ENCODE data around the gene TTC6.

TTC6 gene

GRCh38 chr14:37585971-37586796 is 9.2 kb upstream of the TTC6 start:
- no peak for DNase-seq

- no peak for DNase-seq
These were observed 8.7 kb upstream of the TTC6 start for GRCh38 chr14:37586797-37587130.

DNA sequence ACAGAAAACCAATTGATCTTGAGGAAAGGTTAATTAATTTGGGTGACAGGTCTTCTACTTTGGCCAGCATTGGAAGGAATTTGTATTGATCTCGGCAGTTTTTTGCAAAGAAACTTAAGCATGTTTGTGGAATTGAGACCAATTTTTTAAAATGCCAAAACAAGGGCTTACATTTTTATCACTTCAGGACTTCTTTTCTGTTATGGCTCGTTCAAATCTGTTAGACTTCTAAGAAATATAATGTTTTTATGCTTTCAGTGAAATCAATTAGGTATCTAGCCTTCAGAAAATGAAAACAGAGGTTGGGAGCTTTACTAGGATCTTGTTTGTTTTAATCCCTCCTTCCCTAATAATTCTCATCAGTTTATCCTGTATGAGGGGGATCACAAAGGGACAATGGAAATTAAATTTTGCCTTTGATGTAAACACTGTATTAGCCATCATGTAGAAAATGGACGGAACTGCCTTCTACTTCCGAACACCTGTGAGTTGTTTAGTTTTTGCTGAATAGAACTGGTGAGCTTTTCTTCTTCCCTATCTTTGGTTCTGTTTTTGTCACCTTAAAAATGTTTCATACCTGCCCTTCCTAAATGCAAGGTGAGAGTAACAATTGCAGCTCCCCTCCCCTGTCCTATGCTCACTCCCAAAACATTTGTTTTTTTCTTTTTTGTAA is 8.2 kb upstream of the TTC6 start:
- peak; percentile 24 for DNase-seq

- no peak for DNase-seq
These were observed 7.4 kb upstream of the TTC6 start for GRCh38 chr14:37587881-37588666.

- DNase-seq: peak; percentile 76
These were observed 6.8 kb upstream of the TTC6 start for GRCh38 chr14:37588667-37588955.

GRCh38 chr14:37588956-37589714 is 6.3 kb upstream of the TTC6 start:
- peak; percentile 76 for DNase-seq

DNA sequence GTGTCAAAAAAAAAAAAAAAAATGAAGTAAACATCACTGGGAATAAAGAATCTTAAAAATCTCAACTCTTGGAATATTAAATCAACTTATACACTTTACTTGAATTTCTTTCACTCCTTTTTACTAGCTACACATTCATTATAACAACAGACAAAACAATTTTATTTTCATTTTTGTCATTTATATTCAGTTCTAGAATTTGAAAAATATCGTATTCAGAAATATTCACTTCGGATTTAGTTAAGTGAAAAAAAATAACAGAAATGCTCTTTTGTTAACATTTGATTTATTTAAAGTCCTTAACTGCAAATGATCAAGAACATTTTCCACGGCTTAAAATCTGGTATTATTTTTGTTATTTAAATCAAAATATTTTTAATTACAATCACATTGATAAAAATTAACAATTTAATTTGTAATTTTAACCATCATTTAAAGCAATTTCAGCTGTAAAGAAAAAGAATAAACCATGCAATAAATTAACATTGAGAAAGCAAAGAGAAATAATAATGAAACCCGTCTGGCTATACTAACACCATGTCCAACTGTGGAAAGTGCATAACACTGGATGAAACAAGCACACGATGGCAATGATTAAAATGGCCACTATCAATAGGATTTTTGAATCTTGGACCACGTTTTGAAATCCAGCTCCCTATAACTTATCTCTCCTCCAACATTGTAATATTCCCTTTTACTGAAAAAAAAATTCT is 5.6 kb upstream of the TTC6 start:
- peak; percentile 51 for DNase-seq

DNA sequence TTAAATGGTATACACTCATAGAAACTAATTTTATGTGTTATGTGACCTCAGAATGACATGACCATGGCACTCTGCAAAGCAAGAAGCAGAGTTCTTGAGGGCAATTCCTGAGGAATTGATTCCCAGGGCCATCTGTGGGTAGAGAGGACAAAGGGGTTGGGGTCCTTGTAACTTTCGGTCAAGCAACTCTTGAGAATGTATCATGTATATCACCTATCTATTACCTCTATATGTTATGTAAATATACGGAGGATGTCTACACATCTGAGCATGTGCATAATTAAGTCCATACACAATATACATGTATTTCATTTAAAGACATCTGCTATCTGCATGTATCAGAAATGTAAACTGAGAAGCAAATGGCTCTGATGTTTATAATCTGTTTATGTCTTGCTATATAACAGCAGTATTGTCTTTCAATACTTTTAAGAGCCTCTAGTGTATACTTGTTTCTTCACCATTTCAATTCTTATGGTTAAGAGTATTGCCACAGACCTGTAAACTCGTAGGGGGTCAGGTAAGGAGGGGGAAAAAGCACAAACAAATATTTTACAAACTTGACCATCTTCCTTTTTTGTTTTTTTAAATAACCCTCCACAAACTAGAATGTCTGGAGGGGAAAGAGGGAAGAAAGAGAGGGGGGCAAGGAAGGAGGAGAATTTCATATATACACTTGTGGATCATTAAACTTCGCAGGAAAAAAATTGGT is 4.8 kb upstream of the TTC6 start:
- DNase-seq: peak; percentile 51

GRCh38 chr14:37591311-37591940 is 4.0 kb upstream of the TTC6 start:
- DNase-seq: peak; percentile 70

- DNase-seq: peak; percentile 70
These were observed 3.4 kb upstream of the TTC6 start for GRCh38 chr14:37591941-37592481.

GRCh38 chr14:37592482-37593408 is 2.7 kb upstream of the TTC6 start:
- DNase-seq: peak; percentile 48

- peak; percentile 51 for DNase-seq
These were observed 1.8 kb upstream of the TTC6 start for GRCh38 chr14:37593511-37594237.

- DNase-seq: peak; percentile 91
These were observed 1.0 kb upstream of the TTC6 start for GRCh38 chr14:37594238-37594970.

DNA sequence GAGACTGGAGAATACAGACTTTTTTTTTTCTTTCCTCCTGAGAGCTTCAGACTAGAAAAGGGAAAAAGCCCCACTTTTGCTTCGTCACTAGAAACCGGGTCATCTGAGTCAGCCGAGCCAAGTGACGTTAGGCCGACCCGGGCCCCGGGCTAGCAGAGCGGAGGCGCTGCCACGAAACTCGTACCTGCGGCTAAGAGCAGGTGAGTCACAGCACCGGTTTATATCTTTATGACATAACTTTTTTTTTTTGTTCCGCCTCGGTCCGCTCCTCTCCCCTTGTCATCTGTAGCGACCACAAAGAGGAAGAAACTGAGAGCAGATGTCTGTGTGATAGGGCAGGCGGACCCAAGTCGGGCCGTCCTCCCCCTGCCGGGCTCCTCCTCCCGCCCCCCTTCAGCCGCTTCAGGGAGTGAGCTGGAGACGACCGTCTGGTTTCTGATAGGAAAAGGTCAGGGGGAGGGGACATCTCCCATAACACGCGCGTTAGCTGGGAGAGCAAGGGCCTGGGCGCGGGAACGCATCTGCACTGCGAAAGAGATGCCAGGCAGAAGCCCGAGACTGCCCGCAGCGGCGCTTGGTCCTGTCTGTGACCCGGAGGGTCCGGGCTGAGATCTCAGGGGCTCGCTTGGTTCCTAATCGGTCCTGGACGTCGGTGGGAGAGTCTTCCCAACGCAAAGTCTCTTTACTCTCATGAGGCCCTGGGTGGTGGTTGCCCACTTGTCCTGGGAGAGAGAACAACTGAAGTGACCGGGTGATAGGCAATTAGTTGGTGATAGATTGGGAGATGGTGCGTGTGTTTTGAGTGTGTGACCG is 586 bp downstream of the TTC6 start:
- peak; percentile 97 for DNase-seq

- peak; percentile 58 for DNase-seq
These were observed 1.5 kb downstream of the TTC6 start for GRCh38 chr14:37596790-37597472.

GRCh38 chr14:37597538-37597913 is 2.1 kb downstream of the TTC6 start:
- DNase-seq: peak; percentile 87

Data from NCI-H1105 treated with DMSO at 0.1 percent for 48 hours (cell line).